Measurements from ENCODE around the gene ELMO1.

Gene ELMO1

GRCh38 chr7:36881233-36881874 lies 567.3 kb downstream of the ELMO1 start:
- peaks cover 6% of the 10 kb centered on the region for H3K4me1 ChIP-seq (ENCODE audit: insufficient read depth, low read length)
- no peak overlapping the region for H3K4me3 ChIP-seq (ENCODE audit: low read length)
- H3K9me3 ChIP-seq (ENCODE audit: low read length): no peaks in the 10 kb centered on the region
- peaks cover 10% of the 10 kb centered on the region for H3K36me3 ChIP-seq (ENCODE audit: insufficient read depth, low read length)
- H2AFZ ChIP-seq (ENCODE audit: low read depth, low read length): no peak overlapping the region
- no peaks in the 10 kb centered on the region for H3K27me3 ChIP-seq (ENCODE audit: insufficient read depth, low read length)

GRCh38 chr7:36880108-36880507 lies 568.6 kb downstream of the ELMO1 start:
- Histone ChIP-seq H3K4me1 (ENCODE audit: insufficient read depth, low read length) (peaks cover 14% of the 10 kb centered on the region), H3K9me3 (ENCODE audit: low read length) (no peaks in the 10 kb centered on the region), H3K36me3 (ENCODE audit: insufficient read depth, low read length) (peaks cover 10% of the 10 kb centered on the region), H2AFZ (ENCODE audit: low read depth, low read length) (no peak overlapping the region), H3K4me3 (ENCODE audit: low read length) (no peak overlapping the region), H3K27me3 (ENCODE audit: insufficient read depth, low read length) (no peaks in the 10 kb centered on the region)

GRCh38 chr7:36879021-36879420 lies 569.6 kb downstream of the ELMO1 start:
- Histone ChIP-seq H3K9me3 (ENCODE audit: low read length) (no peaks in the 10 kb centered on the region), H3K4me1 (ENCODE audit: insufficient read depth, low read length) (peaks cover 14% of the 10 kb centered on the region), H3K4me3 (ENCODE audit: low read length) (no peak overlapping the region), H3K27me3 (ENCODE audit: insufficient read depth, low read length) (no peaks in the 10 kb centered on the region), H2AFZ (ENCODE audit: low read depth, low read length) (no peak overlapping the region), H3K36me3 (ENCODE audit: insufficient read depth, low read length) (peaks cover 12% of the 10 kb centered on the region)

- Histone ChIP-seq H3K4me3 (ENCODE audit: low read length) (no peak overlapping the region), H3K9me3 (ENCODE audit: low read length) (no peaks in the 10 kb centered on the region), H3K27me3 (ENCODE audit: insufficient read depth, low read length) (no peaks in the 10 kb centered on the region), H2AFZ (ENCODE audit: low read depth, low read length) (no peak overlapping the region), H3K4me1 (ENCODE audit: insufficient read depth, low read length) (peaks cover 14% of the 10 kb centered on the region), H3K36me3 (ENCODE audit: insufficient read depth, low read length) (peaks cover 12% of the 10 kb centered on the region)
These were observed 570.4 kb downstream of the ELMO1 start for GRCh38 chr7:36878288-36878687.

GRCh38 chr7:36875794-36876193 lies 572.9 kb downstream of the ELMO1 start:
- Histone ChIP-seq H3K27me3 (ENCODE audit: insufficient read depth, low read length) (no peaks in the 10 kb centered on the region), H3K36me3 (ENCODE audit: insufficient read depth, low read length) (peaks cover 13% of the 10 kb centered on the region), H3K9me3 (ENCODE audit: low read length) (no peaks in the 10 kb centered on the region), H3K4me1 (ENCODE audit: insufficient read depth, low read length) (peaks cover 14% of the 10 kb centered on the region), H3K4me3 (ENCODE audit: low read length) (no peak overlapping the region), H2AFZ (ENCODE audit: low read depth, low read length) (no peak overlapping the region)

GRCh38 chr7:36874041-36874440 lies 574.6 kb downstream of the ELMO1 start:
- no peak overlapping the region for H3K4me3 ChIP-seq (ENCODE audit: low read length)
- peaks cover 15% of the 10 kb centered on the region for H3K36me3 ChIP-seq (ENCODE audit: insufficient read depth, low read length)
- H3K27me3 ChIP-seq (ENCODE audit: insufficient read depth, low read length): no peaks in the 10 kb centered on the region
- no peak overlapping the region for H2AFZ ChIP-seq (ENCODE audit: low read depth, low read length)
- H3K9me3 ChIP-seq (ENCODE audit: low read length): no peaks in the 10 kb centered on the region
- peaks cover 14% of the 10 kb centered on the region for H3K4me1 ChIP-seq (ENCODE audit: insufficient read depth, low read length)

- peaks cover 13% of the 10 kb centered on the region for H3K4me1 ChIP-seq (ENCODE audit: insufficient read depth, low read length)
- H3K9me3 ChIP-seq (ENCODE audit: low read length): no peaks in the 10 kb centered on the region
- H3K36me3 ChIP-seq (ENCODE audit: insufficient read depth, low read length): peaks cover 12% of the 10 kb centered on the region
- H3K27me3 ChIP-seq (ENCODE audit: insufficient read depth, low read length): no peaks in the 10 kb centered on the region
- no peak overlapping the region for H3K4me3 ChIP-seq (ENCODE audit: low read length)
- H2AFZ ChIP-seq (ENCODE audit: low read depth, low read length): no peak overlapping the region
These were observed 576.8 kb downstream of the ELMO1 start for GRCh38 chr7:36871863-36872262.

GRCh38 chr7:36871355-36871738 lies 577.3 kb downstream of the ELMO1 start:
- no peak overlapping the region for H2AFZ ChIP-seq (ENCODE audit: low read depth, low read length)
- H3K4me3 ChIP-seq (ENCODE audit: low read length): no peak overlapping the region
- no peaks in the 10 kb centered on the region for H3K9me3 ChIP-seq (ENCODE audit: low read length)
- H3K36me3 ChIP-seq (ENCODE audit: insufficient read depth, low read length): peaks cover 12% of the 10 kb centered on the region
- no peaks in the 10 kb centered on the region for H3K27me3 ChIP-seq (ENCODE audit: insufficient read depth, low read length)
- H3K4me1 ChIP-seq (ENCODE audit: insufficient read depth, low read length): peaks cover 8% of the 10 kb centered on the region

GRCh38 chr7:36870625-36871354 lies 577.9 kb downstream of the ELMO1 start:
- H2AFZ ChIP-seq (ENCODE audit: low read depth, low read length): no peak overlapping the region
- H3K36me3 ChIP-seq (ENCODE audit: insufficient read depth, low read length): peaks cover 12% of the 10 kb centered on the region
- no peaks in the 10 kb centered on the region for H3K9me3 ChIP-seq (ENCODE audit: low read length)
- H3K4me1 ChIP-seq (ENCODE audit: insufficient read depth, low read length): peaks cover 3% of the 10 kb centered on the region
- H3K4me3 ChIP-seq (ENCODE audit: low read length): no peak overlapping the region
- no peaks in the 10 kb centered on the region for H3K27me3 ChIP-seq (ENCODE audit: insufficient read depth, low read length)

GRCh38 chr7:36868727-36869411 lies 579.8 kb downstream of the ELMO1 start:
- Histone ChIP-seq H3K4me1 (ENCODE audit: insufficient read depth, low read length) (no peaks in the 10 kb centered on the region), H3K4me3 (ENCODE audit: low read length) (no peak overlapping the region), H2AFZ (ENCODE audit: low read depth, low read length) (no peak overlapping the region), H3K9me3 (ENCODE audit: low read length) (no peaks in the 10 kb centered on the region), H3K36me3 (ENCODE audit: insufficient read depth, low read length) (peaks cover 10% of the 10 kb centered on the region), H3K27me3 (ENCODE audit: insufficient read depth, low read length) (no peaks in the 10 kb centered on the region)

- no peaks in the 10 kb centered on the region for H3K4me1 ChIP-seq (ENCODE audit: insufficient read depth, low read length)
- no peak overlapping the region for H2AFZ ChIP-seq (ENCODE audit: low read depth, low read length)
- H3K36me3 ChIP-seq (ENCODE audit: insufficient read depth, low read length): peaks cover 11% of the 10 kb centered on the region
- H3K9me3 ChIP-seq (ENCODE audit: low read length): no peaks in the 10 kb centered on the region
- no peak overlapping the region for H3K4me3 ChIP-seq (ENCODE audit: low read length)
- no peaks in the 10 kb centered on the region for H3K27me3 ChIP-seq (ENCODE audit: insufficient read depth, low read length)
These were observed 583.6 kb downstream of the ELMO1 start for GRCh38 chr7:36865019-36865418.

GRCh38 chr7:36863901-36864701 lies 584.6 kb downstream of the ELMO1 start:
- Histone ChIP-seq H3K36me3 (ENCODE audit: insufficient read depth, low read length) (peaks cover 6% of the 10 kb centered on the region), H3K9me3 (ENCODE audit: low read length) (peaks cover 2% of the 10 kb centered on the region), H3K4me1 (ENCODE audit: insufficient read depth, low read length) (no peaks in the 10 kb centered on the region), H2AFZ (ENCODE audit: low read depth, low read length) (no peak overlapping the region), H3K27me3 (ENCODE audit: insufficient read depth, low read length) (no peaks in the 10 kb centered on the region), H3K4me3 (ENCODE audit: low read length) (no peak overlapping the region)
